ENCODE data around the gene ANGPT4. TPM values are rescaled to one million over a fixed set of nuclear protein-coding genes. Genes with fewer than 3 reads are reported as not detected.

ANGPT4 gene
- total and polyA plus RNA-seq, 9 of the 15 experiments (the other 6 are each of a cell fraction or from before 2014, with no cell fraction given), result not detected

Other genes starting within 250 kb of the ANGPT4 start
- 0.04 and 0.05 TPM in 2 replicates for gene SCRT2, start 240.5 kb downstream of the ANGPT4 start, total RNA-seq (2014; rRNA removed)
- gene SCRT2, start 240.5 kb downstream of the ANGPT4 start, total RNA-seq (2014; rRNA removed; fragmentation: Illumina TruSeq; extraction: Trizol), result 0.04 TPM in 1 of 2 replicates, not detected in the other
- gene SCRT2, start 240.5 kb downstream of the ANGPT4 start, total RNA-seq (2015; rRNA removed; fragmentation: Illumina TruSeq; extraction: Trizol), result 0.07 and 0.19 TPM in 2 replicates
- 0.47 and 0.75 TPM in 2 replicates for gene SCRT2, start 240.5 kb downstream of the ANGPT4 start, total RNA-seq (2021)
- gene SCRT2, start 240.5 kb downstream of the ANGPT4 start, polyA plus RNA-seq (2011; rRNA removed), result 0.12 and 0.13 TPM in 2 replicates
- 0.30 and 0.36 TPM in 2 replicates for gene SCRT2, start 240.5 kb downstream of the ANGPT4 start, polyA plus RNA-seq (2014; fragmentation: Illumina TruSeq; extraction: Trizol)
- not detected for gene SCRT2, start 240.5 kb downstream of the ANGPT4 start, polyA plus RNA-seq (2014; fragmentation: Nextera tagmentation; extraction: Ambion mirVana)
- gene SCRT2, start 240.5 kb downstream of the ANGPT4 start, polyA plus RNA-seq (2014; rRNA removed), result 0.19 and 0.34 TPM in 2 replicates
- 0.09 and 0.16 TPM in 2 replicates for gene SLC52A3, start 147.8 kb downstream of the ANGPT4 start, total RNA-seq (2014; rRNA removed)
- 0.13 and 0.25 TPM in 2 replicates for gene SLC52A3, start 147.8 kb downstream of the ANGPT4 start, total RNA-seq (2014; rRNA removed; fragmentation: Illumina TruSeq; extraction: Trizol)
- 0.11 and 0.19 TPM in 2 replicates for gene SLC52A3, start 147.8 kb downstream of the ANGPT4 start, total RNA-seq (2015; rRNA removed; fragmentation: Illumina TruSeq; extraction: Trizol)
- 0.60 and 0.69 TPM in 2 replicates for gene SLC52A3, start 147.8 kb downstream of the ANGPT4 start, total RNA-seq (2021)
- 0.10 and 1.0 TPM in 2 replicates for gene SLC52A3, start 147.8 kb downstream of the ANGPT4 start, polyA plus RNA-seq (2011; rRNA removed)
- 0.37 and 0.44 TPM in 2 replicates for gene SLC52A3, start 147.8 kb downstream of the ANGPT4 start, polyA plus RNA-seq (2014; fragmentation: Illumina TruSeq; extraction: Trizol)
- gene SLC52A3, start 147.8 kb downstream of the ANGPT4 start, polyA plus RNA-seq (2014; fragmentation: Nextera tagmentation; extraction: Ambion mirVana), result under 1 TPM; 0.06 to 0.07 TPM
- gene SLC52A3, start 147.8 kb downstream of the ANGPT4 start, polyA plus RNA-seq (2014; rRNA removed), result 0.16 and 0.20 TPM in 2 replicates
- 7.3 and 8.5 TPM in 2 replicates for gene FAM110A, start 82.6 kb downstream of the ANGPT4 start, total RNA-seq (2014; rRNA removed)
- gene FAM110A, start 82.6 kb downstream of the ANGPT4 start, total RNA-seq (2014; rRNA removed; fragmentation: Illumina TruSeq; extraction: Trizol), result 2.0 and 2.2 TPM in 2 replicates
- gene FAM110A, start 82.6 kb downstream of the ANGPT4 start, total RNA-seq (2015; rRNA removed; fragmentation: Illumina TruSeq; extraction: Trizol), result 3.3 and 4.1 TPM in 2 replicates
- gene FAM110A, start 82.6 kb downstream of the ANGPT4 start, total RNA-seq (2021), result 15.5 and 15.7 TPM in 2 replicates
- gene FAM110A, start 82.6 kb downstream of the ANGPT4 start, polyA plus RNA-seq (2011; rRNA removed), result 3.6 and 10.0 TPM in 2 replicates
- gene FAM110A, start 82.6 kb downstream of the ANGPT4 start, polyA plus RNA-seq (2014; fragmentation: Illumina TruSeq; extraction: Trizol), result 6.0 and 8.2 TPM in 2 replicates
- gene FAM110A, start 82.6 kb downstream of the ANGPT4 start, polyA plus RNA-seq (2014; fragmentation: Nextera tagmentation; extraction: Ambion mirVana), result under 1 TPM; 0.73 to 0.93 TPM
- 9.4 and 11.4 TPM in 2 replicates for gene FAM110A, start 82.6 kb downstream of the ANGPT4 start, polyA plus RNA-seq (2014; rRNA removed)
- not detected in 2 replicates for gene RSPO4, start 86.0 kb upstream of the ANGPT4 start, total RNA-seq (2014; rRNA removed)
- not detected in 2 replicates for gene RSPO4, start 86.0 kb upstream of the ANGPT4 start, total RNA-seq (2014; rRNA removed; fragmentation: Illumina TruSeq; extraction: Trizol)
- gene RSPO4, start 86.0 kb upstream of the ANGPT4 start, total RNA-seq (2015; rRNA removed; fragmentation: Illumina TruSeq; extraction: Trizol), result not detected in 2 replicates
- 0.09 TPM in 1 of 2 replicates, not detected in the other for gene RSPO4, start 86.0 kb upstream of the ANGPT4 start, total RNA-seq (2021)
- gene RSPO4, start 86.0 kb upstream of the ANGPT4 start, polyA plus RNA-seq (2011; rRNA removed), result not detected in 2 replicates
- gene RSPO4, start 86.0 kb upstream of the ANGPT4 start, polyA plus RNA-seq (2014; fragmentation: Illumina TruSeq; extraction: Trizol), result 0.04 TPM in 1 of 2 replicates, not detected in the other
- gene RSPO4, start 86.0 kb upstream of the ANGPT4 start, polyA plus RNA-seq (2014; fragmentation: Nextera tagmentation; extraction: Ambion mirVana), result not detected
- gene RSPO4, start 86.0 kb upstream of the ANGPT4 start, polyA plus RNA-seq (2014; rRNA removed), result 0.34 TPM in 1 of 2 replicates, not detected in the other
- gene PSMF1, start 202.3 kb upstream of the ANGPT4 start, total RNA-seq (2014; rRNA removed), result 17.9 and 26.5 TPM in 2 replicates
- 34.1 and 35.8 TPM in 2 replicates for gene PSMF1, start 202.3 kb upstream of the ANGPT4 start, total RNA-seq (2014; rRNA removed; fragmentation: Illumina TruSeq; extraction: Trizol)
- gene PSMF1, start 202.3 kb upstream of the ANGPT4 start, total RNA-seq (2015; rRNA removed; fragmentation: Illumina TruSeq; extraction: Trizol), result 29.4 and 33.8 TPM in 2 replicates
- gene PSMF1, start 202.3 kb upstream of the ANGPT4 start, total RNA-seq (2021), result 136 and 138 TPM in 2 replicates
- gene PSMF1, start 202.3 kb upstream of the ANGPT4 start, polyA plus RNA-seq (2011; rRNA removed), result 33.2 and 77.8 TPM in 2 replicates
- gene PSMF1, start 202.3 kb upstream of the ANGPT4 start, polyA plus RNA-seq (2014; fragmentation: Illumina TruSeq; extraction: Trizol), result 126 and 192 TPM in 2 replicates
- gene PSMF1, start 202.3 kb upstream of the ANGPT4 start, polyA plus RNA-seq (2014; fragmentation: Nextera tagmentation; extraction: Ambion mirVana), result 10 to 100 TPM in 1 of 2 experiments, 1 to 10 TPM in 1; 8.5 to 21.3 TPM
- gene PSMF1, start 202.3 kb upstream of the ANGPT4 start, polyA plus RNA-seq (2014; rRNA removed), result 18.0 and 20.6 TPM in 2 replicates

Data from K562 (cell line).